GM10266 (cell line): ENCODE data around the gene SLC19A1.

ENCODE experiments used
- DNase-seq: peaks from one replicate; pipeline ENCODE4 v3.0.0; 2012; ENCODE audit errors: extremely low spot score
- TF ChIP-seq, protein P1 (sequence below): IDR thresholded peaks from 2 replicates; pipeline ENCODE4 v1.5.1; 2012; ENCODE audit warnings: mild to moderate bottlenecking, low read depth; ENCODE audit not compliant: control insufficient read depth, insufficient read depth; ENCODE audit errors: missing control alignments

The SLC19A1 gene

DNA sequence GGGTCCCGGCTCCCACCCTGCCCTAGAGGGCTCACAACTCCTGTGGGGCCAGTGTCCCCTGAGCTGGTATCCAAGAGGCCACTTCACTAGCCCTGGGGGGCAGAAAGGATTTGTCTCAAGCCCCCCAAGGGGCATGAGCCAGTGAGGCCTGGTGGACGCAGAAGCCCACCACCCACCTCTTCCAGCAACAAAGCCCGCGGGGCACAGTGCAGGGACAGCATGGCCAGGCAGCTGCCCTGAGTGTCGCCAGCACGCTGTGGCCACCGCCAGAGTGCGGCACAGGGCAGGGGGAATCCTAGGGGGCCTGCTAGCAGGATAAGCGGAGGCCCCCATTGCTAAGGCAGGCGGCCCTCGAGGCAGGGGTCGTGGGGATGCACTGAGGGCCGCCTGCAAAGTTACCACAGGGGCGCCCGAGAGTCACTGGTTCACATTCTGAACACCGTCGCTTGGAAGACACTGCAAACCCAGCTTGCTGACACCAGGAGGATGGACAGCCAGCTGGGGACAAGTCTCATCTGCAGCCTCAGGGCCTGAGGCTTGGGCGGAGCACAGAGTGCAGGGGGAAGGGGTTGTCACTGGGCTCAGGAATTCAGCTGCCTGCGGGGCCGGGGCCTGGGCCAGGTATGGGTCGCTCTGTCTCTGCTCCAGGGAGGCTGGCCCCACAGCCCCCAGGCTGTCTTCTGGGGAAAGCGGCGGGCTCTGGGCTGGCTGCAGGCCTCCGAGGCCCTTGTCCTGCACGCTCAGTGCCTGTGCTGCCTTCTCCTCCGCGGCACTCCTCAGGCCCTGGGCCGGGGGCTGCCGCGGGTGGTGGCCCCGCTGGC is 26.8 kb downstream of the SLC19A1 start:
- no peak for DNase-seq
- TF ChIP-seq, protein P1, sequence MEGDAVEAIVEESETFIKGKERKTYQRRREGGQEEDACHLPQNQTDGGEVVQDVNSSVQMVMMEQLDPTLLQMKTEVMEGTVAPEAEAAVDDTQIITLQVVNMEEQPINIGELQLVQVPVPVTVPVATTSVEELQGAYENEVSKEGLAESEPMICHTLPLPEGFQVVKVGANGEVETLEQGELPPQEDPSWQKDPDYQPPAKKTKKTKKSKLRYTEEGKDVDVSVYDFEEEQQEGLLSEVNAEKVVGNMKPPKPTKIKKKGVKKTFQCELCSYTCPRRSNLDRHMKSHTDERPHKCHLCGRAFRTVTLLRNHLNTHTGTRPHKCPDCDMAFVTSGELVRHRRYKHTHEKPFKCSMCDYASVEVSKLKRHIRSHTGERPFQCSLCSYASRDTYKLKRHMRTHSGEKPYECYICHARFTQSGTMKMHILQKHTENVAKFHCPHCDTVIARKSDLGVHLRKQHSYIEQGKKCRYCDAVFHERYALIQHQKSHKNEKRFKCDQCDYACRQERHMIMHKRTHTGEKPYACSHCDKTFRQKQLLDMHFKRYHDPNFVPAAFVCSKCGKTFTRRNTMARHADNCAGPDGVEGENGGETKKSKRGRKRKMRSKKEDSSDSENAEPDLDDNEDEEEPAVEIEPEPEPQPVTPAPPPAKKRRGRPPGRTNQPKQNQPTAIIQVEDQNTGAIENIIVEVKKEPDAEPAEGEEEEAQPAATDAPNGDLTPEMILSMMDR, result no peak

DNA sequence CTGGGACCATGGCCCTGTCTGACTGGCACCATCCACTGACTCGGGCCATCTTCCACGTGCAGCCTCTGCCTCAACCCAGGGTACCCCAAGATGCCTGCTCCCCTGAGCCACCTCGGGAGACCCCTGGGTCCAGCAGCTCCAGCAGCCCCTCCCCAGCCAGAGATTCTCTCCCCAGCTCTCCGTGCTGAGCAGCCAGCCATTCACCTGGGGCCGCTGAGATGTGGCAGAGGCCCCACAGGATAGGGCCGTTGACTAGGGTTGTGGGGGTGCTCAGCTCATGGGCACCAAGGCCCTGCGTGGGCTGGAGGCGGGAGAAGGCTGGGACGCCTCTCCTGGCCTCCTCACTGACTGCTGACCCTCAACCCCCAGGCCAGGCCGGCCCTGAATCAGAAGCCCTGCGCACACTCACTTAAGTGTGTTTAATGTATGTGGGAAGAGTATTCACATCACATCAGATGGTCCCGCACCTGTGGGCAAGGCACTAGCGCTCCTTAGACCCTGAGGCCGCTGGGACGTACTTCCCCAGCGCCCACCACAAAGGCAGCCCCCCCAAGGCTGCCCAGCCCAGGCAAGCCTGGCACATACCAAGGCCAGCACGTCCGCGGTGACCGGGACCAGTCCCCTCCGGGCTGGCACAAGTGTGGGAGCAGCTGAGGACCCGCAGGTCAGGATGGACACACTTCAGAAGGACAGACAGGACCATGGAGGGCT is 27.8 kb downstream of the SLC19A1 start:
- DNase-seq, result no peak
- TF ChIP-seq, protein P1, result no peak

GRCh38 chr21:45513741-45514310 is 28.4 kb downstream of the SLC19A1 start:
- TF ChIP-seq, protein P1, result no peak
- no peak for DNase-seq

DNA sequence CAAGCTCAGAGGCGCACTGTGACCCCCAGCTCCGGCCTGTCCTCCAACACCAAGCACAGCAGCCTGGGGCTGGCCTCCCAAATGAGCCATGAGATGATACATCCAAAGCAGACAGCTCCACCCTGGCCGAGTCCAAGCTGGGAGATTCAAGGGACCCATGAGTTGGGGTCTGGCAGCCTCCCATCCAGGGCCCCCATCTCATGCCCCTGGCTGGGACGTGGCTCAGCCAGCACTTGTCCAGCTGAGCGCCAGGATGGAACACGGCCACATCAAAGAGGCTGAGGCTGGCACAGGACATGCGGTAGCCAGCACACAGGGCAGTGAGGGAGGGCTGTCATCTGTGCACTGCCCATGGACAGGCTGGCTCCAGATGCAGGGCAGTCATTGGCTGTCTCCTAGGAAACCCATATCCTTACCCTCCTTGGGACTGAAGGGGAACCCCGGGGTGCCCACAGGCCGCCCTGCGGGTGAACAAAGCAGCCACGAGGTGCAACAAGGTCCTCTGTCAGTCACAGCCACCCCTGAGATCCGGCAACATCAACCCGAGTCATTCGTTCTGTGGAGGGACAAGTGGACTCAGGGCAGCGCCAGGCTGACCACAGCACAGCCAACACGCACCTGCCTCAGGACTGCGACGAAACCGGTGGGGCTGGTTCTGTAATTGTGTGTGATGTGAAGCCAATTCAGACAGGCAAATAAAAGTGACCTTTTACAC is 29.1 kb downstream of the SLC19A1 start:
- TF ChIP-seq, protein P1, result no peak
- DNase-seq, result no peak

GRCh38 chr21:45512626-45513002 is 29.6 kb downstream of the SLC19A1 start:
- no peak for DNase-seq
- TF ChIP-seq, protein P1, result no peak

DNA sequence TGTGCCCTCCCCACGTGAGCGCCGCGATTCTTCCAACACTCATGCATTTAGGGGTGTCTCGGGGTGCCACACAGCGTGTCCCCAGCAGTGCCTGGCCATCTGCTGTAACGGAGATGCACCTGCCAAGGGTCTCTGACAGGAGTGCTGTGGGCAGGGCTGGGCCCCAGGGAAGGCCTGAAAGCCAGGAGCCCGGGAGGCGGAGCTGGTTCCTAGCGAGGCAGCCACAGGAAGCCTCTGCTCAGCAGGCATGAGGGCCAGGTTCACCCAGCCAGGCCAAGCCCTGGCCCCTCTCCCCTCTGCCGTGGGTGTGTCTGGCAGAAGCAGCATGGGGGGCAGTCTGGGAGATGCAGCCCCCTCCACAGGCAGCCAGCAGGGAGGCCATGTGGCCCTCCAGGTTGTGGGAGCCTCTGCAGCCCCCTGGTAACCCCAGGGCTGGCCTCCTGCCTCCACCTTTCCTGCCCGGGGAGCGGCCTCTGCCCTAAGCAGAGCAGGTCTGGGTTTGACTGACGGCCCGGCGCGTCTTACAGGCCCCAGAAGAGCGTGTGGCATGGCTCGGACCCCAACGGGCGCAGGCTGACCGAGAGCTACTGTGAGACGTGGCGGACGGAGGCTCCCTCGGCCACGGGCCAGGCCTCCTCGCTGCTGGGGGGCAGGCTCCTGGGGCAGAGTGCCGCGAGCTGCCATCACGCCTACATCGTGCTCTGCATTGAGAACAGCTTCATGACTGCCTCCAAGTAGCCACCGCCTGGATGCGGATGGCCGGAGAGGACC is 30.4 kb downstream of the SLC19A1 start:
- no peak for DNase-seq
- TF ChIP-seq, protein P1, result no peak
